Effector CD8-positive, alpha-beta T cell (primary cell): ENCODE data around the gene R3HDM1.
"Not testable (repeated sequence)": the region's sequence is repeated elsewhere in the genome, so short reads cannot be mapped to it uniquely, and the experiment has no call there.

Experiments
- DNase-seq: peaks from one replicate; lab custom pipeline; 2025; lab: John Stamatoyannopoulos, UW

R3HDM1 gene

GRCh38 chr2:135573620-135574019 lies 42.3 kb downstream of the R3HDM1 start:
- no peak for DNase-seq

- DNase-seq: no peak
Observed at GRCh38 chr2:135581282-135581681, 50.0 kb downstream of the R3HDM1 start.

- no peak for DNase-seq
Observed at GRCh38 chr2:135582383-135582782, 51.1 kb downstream of the R3HDM1 start.

- no peak for DNase-seq
Observed at GRCh38 chr2:135585586-135585985, 54.3 kb downstream of the R3HDM1 start.

GRCh38 chr2:135586148-135586547 lies 54.9 kb downstream of the R3HDM1 start:
- no peak for DNase-seq

- no peak for DNase-seq
Observed at GRCh38 chr2:135587958-135588357, 56.7 kb downstream of the R3HDM1 start.

- DNase-seq: no peak
Observed at GRCh38 chr2:135590619-135591260, 59.5 kb downstream of the R3HDM1 start.

GRCh38 chr2:135600915-135601314 lies 69.6 kb downstream of the R3HDM1 start:
- no peak for DNase-seq

- no peak for DNase-seq
Observed at GRCh38 chr2:135603543-135603942, 72.3 kb downstream of the R3HDM1 start.

GRCh38 chr2:135607561-135607960 lies 76.3 kb downstream of the R3HDM1 start:
- DNase-seq: no peak

- no peak for DNase-seq
Observed at GRCh38 chr2:135612319-135612718, 81.0 kb downstream of the R3HDM1 start.

- DNase-seq: no peak
Observed at GRCh38 chr2:135615404-135615803, 84.1 kb downstream of the R3HDM1 start.

GRCh38 chr2:135617501-135618015 lies 86.3 kb downstream of the R3HDM1 start:
- DNase-seq: no peak

- DNase-seq: no peak
Observed at GRCh38 chr2:135620198-135620597, 88.9 kb downstream of the R3HDM1 start.

- no peak for DNase-seq
Observed at GRCh38 chr2:135629520-135629919, 98.2 kb downstream of the R3HDM1 start.

GRCh38 chr2:135630034-135630433 lies 98.8 kb downstream of the R3HDM1 start:
- DNase-seq: not testable (repeated sequence)

- no peak for DNase-seq
Observed at GRCh38 chr2:135630488-135630887, 99.2 kb downstream of the R3HDM1 start.

- no peak for DNase-seq
Observed at GRCh38 chr2:135633582-135633981, 102.3 kb downstream of the R3HDM1 start.

- no peak for DNase-seq
Observed at GRCh38 chr2:135635212-135635835, 104.0 kb downstream of the R3HDM1 start.

- DNase-seq: no peak
Observed at GRCh38 chr2:135636982-135637381, 105.7 kb downstream of the R3HDM1 start.

GRCh38 chr2:135637456-135638087 lies 106.3 kb downstream of the R3HDM1 start:
- DNase-seq: no peak

- DNase-seq: no peak
Observed at GRCh38 chr2:135638825-135639224, 107.5 kb downstream of the R3HDM1 start.
